DMS79 (cell line): ENCODE data around the gene SH2D5.

Source experiments
- DNase-seq: peaks from one replicate; lab custom pipeline; 2025; lab: John Stamatoyannopoulos, UW

Gene SH2D5

DNA sequence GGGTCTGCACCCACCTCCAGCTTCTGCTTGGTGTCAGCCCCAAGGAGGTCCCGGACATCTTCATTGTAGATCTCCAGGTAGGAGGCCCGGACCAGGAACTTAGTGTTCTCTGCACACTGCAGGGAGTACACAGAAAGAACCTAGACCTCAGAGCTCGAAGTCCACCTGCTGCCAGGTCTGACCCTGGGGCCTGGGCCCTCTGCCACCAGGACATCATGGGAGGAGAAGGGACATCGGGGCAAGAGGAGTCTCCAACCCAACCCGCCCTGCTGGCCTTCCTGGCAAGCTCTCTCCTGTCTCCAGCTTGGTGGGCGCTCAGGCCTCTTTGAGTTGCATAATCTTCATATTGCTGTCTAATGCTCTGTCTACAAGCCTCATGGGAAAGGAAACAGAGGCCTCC lies 19.1 kb downstream of the SH2D5 start:
- no peak for DNase-seq

DNA sequence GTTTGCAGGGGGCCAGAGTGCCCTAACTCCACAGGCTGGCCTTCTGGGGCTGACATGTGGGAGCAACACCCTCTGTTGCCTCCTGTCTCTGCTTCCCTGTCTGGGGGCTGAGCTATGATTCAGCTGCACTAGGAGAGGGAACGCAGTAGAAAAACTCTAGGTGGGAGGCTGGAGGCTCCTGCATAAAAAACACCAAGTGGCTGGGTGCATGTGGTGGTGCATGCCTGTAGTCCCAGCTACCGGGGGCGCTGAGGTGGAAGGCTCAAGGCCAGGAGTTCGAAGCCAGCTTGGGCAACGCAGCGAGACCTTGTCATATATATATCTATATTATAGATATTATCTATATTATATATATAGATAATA lies 20.3 kb downstream of the SH2D5 start:
- DNase-seq, result no peak

GRCh38 chr1:20711285-20712214 lies 21.0 kb downstream of the SH2D5 start:
- DNase-seq, result no peak

GRCh38 chr1:20710469-20711284 lies 21.8 kb downstream of the SH2D5 start:
- no peak for DNase-seq

DNA sequence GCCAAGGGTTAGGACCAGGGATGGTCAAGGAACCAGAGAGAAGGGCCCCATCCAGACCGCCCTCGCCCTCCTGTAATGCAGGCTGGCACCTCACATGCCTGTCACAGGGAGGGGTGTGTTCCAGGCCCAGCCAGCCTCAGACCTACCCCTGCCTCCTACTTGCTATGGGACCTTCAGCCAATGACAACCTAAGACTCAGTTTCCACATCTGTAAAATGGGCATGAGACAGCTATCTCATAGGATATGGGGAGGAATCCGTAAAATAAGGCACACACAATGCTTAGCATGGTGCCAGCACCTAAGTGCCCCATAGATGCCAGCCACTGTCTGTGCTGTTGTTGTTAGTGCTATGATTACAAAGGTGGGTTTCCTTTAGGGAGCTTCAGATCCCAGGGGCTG lies 22.6 kb downstream of the SH2D5 start:
- no peak for DNase-seq

DNA sequence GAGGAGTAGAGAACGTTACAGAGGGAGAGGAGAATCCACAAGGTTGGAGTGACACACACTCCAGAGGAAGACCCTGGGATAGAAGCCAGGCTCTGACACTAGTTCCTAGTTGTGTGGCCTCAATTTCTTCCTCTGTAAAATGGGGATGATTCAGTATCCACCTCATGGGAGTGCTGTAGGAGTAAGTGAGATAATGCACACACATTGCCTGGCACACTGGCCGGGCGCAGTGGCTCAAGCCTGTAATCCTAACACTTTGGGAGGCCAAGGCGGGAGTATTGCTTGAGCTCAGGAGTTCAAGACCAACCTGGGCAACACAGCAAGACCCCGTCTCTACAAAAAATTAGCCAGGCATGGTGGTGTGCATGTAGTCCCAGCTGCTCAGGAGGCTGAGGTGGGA lies 23.6 kb downstream of the SH2D5 start:
- DNase-seq, result no peak

GRCh38 chr1:20708057-20708456 lies 24.4 kb downstream of the SH2D5 start:
- DNase-seq, result no peak

- no peak for DNase-seq
Measured at GRCh38 chr1:20706841-20707240, 25.7 kb downstream of the SH2D5 start.

DNA sequence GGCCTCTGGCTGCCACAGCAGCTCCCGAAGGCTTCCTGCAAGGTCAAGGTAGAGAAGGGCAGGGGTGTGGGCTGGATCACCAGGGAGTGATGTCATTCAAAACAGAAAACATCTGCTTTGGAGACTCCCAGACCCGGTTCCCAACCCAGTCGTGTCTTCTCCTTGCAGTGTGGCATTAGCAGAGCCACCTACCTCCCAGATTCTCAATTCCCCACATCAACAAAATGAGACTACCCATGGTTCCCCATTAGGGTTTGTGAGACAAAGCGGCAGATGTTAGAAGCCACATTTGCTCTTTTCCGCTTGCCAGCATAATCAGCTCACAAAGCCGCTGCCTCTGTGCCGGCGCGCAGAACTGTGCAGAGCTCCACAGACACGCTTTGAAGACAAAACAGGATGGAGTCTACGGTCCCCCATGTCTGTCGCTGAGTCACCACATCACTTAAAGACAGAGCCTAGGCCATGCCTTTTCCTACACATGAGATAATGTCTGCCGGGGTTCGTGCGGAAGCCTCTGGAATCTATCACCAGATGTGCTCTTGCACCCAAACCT lies 27.2 kb downstream of the SH2D5 start:
- DNase-seq, result no peak

GRCh38 chr1:20704390-20705202 lies 27.9 kb downstream of the SH2D5 start:
- no peak for DNase-seq

DNA sequence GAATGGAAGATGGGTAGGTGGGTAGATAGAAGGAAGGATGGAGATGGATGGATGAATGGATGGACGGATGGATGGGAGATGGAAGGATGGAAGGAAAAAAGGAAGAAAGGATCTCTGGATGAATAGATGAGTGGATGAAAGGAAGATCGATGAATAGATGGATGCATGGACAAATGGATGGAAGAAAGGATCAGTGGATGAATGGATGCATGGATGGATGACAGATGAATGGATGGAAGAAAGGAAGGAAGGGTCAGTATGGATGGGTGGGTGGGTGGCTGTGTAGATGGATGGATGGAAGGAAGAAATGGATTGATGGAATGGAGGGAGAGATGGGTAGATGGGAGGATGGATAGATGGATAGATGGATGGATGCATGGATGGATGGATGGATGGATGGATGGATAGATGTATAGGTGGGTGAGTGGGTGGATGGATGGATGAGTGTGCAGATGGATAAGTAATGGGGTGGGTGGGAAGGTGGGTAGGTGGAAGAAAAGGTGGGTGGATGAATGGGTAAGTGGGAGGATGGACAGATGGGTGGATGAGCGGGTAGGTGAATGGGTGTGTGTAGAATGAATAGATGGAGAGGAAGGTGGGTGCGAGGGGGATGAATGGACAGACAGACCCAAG lies 29.3 kb downstream of the SH2D5 start:
- DNase-seq, result no peak

DNA sequence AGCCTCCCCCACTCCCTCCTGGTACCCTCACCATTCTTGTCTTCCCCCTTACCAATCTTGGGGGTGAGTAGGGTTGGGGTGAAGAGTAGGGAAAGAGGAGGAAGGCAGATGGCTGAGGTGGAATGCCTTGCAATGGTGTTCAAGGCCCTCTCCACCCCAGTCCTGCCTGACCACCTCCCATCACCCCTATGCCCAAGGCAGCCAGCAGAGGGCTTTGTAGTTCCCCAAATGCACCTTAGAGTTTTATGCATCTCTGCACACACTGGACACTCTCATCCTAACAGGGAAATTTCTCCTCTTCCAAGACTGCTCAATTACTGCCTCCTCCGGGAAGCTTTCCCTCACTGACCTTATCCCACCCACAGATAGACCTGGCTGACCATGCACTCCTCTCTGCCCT lies 30.1 kb downstream of the SH2D5 start:
- no peak for DNase-seq

DNA sequence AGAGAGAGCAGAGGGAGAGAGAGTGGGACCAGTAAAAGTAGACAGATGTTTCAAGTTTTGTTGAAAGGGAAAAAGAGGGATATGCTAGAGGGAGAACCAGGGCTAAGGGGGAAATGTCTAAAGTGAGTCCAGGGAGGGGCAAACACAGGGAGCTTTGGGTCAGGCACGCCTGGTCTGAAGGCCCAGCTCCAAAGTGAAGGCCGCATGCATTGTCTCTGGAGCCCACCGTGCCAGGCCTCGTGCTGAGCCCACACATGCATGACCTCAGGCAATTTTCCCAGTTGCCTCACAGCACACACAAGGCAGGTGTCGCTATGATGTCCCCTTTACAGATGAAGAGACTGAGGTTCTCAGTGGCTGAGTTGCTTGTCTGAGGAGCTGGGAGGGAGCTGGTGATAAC lies 30.7 kb downstream of the SH2D5 start:
- DNase-seq, result no peak

GRCh38 chr1:20701446-20701845 lies 31.1 kb downstream of the SH2D5 start:
- no peak for DNase-seq

GRCh38 chr1:20700636-20701215 lies 31.8 kb downstream of the SH2D5 start:
- no peak for DNase-seq

DNA sequence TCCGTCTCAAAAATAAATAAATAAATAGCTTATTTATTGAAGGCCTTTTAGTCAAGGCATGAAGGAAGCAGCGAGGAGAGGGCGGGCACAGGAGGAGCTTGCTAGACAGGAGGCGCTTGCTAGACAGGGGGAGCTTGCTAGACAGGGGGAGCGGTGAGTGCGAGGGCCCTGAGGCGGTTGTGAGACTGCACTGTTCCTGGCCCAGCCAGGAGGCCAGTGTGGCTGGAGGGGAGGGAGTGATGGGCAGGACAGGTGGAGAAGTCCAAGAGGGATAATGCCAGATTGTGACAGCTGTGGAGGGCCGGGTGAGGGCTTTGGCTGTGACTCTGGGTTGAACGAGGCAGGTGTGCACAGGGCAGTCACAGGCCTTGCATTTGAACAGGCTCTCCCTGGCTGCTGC lies 32.9 kb downstream of the SH2D5 start:
- DNase-seq, result peak; percentile 25

DNA sequence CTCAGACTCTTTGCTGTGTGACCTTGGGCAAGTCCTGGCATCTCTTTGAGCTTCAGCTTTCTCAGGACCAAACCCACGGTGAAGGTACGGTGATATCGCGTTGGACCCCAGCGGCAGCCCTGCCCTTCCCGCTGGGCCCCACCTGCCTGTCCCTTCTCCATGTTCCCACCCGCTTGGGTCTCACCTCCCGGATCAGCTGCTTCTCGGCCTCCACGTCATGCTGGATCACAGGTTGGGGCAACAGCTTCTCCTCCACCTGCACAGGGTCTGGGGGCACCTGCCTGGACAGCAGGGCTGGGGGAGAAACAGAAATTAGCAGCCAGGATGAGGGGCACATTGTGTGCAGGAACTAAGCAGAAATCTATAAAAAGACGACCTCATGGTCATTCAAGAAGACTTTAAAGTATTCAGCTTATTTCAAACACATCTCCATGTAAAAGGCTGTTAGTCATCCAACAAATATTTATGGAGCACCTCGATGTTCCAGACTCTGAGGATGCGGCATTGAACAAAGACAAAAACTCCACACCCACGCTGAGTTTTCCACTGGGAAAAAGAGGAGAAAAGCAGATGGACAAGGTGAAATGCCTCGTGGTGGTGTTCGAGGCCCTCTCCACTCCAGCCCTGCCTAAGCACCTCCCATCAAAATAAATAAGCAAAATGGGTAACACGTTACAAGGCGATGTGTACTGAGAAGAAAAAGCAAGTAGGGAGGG lies 34.1 kb downstream of the SH2D5 start:
- no peak for DNase-seq

DNA sequence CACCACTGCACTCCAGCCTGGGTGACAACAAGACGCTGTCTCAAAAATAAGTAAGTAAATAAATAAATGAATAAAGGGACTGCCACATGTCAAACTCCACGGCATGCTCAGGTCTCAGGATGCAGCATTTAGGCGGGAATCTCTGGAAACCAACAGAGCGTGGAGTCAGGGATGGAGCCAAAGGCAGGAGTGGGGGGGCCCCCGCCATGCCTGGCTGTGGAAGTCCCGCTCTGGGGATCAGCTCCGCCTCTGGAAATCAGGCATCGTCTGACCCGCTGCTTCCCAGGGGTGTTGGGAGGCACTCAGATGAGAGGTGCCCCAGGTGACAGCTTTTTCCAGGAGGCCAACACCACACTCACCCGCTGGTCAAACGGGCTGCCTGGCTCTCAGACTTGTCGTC lies 34.9 kb downstream of the SH2D5 start:
- no peak for DNase-seq

GRCh38 chr1:20696397-20697333 lies 35.8 kb downstream of the SH2D5 start:
- peak; percentile 91 for DNase-seq
